Endometrial microvascular endothelial cells (primary cell): ENCODE data around the gene CDC34. TPM values are rescaled to one million over a fixed set of nuclear protein-coding genes. Genes with fewer than 3 reads are reported as not detected.

Experiments used
- in situ Hi-C: cut with HindIII; loops from 2 replicates; pipeline ENCODE4 v1.10.0; 2017; ENCODE audit warnings: low sequenced_read_pairs, low pct_unique_long_range_greater_than_20kb; ENCODE audit errors: inconsistent ontology term
- total RNA-seq: library from RNA; depleted of rRNA; stranded (reverse); fragments of >200 nt; gene quantifications from one replicate; pipeline ENCODE4 v1.2.3, GENCODE V29; 2015; ENCODE audit errors: inconsistent ontology term

Gene CDC34
- total RNA-seq, 1 donor from 2014 or later: 84.7 TPM

DNA sequence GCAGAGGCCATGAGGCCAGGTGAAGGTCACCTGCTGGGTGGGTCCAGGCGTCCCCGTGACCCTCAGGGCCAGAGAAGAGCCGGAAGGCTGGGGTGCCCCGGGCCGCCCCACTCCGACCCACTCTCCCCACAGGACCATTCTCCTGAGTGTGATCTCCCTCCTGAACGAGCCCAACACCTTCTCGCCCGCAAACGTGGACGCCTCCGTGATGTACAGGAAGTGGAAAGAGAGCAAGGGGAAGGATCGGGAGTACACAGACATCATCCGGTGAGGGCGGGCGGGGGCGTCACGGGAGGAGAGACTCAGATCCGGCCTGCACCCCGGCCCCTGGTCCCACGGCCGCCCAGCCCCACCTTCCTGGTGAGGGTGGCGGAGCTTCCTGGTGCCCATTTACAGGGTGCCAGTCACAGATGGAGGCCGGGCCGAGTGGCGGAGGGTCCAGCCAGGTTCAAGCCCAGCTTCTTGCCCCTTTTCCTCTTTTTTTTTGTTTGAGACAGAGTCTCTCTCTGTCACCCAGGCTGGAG lies 5.4 kb downstream of the CDC34 start:
- in situ Hi-C loops: no loop called here

DNA sequence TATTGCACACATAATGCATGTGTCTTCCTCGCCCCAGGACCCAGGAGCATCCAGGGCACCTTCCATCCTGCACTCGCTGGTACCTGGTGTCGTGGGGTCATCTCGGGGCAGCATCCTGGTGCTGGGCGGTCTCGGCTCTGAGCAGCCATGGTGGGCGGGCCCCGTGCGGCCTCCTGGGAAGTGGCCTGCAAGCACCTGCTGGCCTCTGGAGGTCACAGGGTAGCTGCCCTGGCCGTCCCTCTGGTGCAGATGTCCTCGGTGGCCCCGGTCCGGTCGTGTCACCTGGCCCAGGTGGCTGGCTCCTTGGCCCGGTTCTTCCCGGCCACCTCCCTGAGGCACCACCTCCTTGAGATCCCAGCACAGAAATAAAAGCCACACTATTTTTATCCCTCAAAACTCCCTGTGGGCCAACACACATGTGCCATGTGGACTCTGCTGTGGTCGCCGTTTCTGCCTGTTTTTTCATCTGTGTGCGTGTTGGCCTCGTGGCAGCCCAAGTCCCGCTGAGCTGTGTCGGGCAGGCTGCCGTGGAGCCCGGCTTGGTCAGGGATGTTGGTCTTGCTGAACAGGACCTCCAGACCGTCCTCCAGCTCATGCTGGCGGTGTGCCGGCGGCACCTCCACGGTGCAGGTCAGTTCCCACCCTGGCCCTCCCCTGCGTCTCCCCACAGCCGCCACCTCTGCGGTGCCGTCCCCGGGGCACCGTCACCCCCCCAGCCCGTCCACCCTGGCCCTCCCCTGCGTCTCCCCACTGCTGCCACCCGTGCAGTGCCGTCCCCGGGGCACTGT lies 7.3 kb downstream of the CDC34 start:
- in situ Hi-C loops: no loop called here

DNA sequence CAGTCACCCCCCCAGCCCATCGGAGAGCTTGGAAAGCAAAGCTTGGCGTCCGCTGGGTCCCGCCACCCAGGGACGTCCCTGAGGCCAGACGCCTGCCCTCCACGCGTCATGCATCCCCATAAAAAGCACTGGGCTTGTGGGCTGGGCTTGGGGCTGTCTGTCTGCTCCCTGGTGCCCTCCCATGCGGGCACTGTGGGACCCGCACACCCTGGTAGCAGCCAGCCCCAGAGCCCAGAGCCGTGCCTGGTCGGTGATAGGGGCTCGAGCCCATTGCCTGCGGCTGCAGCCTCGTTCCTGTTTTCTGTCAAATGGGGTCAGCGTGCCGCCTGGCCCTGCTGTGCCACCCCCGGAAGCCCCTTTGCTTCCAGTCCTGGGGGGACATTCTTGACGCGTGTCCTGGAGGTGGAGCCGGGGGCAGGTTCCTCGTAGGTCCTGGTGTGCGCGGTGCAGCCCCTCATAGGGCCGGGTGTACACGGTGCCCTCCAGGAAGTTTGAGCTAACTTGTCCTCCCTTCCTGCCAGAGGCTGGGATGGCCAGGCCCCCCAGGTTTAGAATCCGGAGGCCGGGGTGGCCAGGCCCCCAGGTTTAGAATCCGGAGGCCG lies 8.0 kb downstream of the CDC34 start:
- in situ Hi-C loops: no loop called here

DNA sequence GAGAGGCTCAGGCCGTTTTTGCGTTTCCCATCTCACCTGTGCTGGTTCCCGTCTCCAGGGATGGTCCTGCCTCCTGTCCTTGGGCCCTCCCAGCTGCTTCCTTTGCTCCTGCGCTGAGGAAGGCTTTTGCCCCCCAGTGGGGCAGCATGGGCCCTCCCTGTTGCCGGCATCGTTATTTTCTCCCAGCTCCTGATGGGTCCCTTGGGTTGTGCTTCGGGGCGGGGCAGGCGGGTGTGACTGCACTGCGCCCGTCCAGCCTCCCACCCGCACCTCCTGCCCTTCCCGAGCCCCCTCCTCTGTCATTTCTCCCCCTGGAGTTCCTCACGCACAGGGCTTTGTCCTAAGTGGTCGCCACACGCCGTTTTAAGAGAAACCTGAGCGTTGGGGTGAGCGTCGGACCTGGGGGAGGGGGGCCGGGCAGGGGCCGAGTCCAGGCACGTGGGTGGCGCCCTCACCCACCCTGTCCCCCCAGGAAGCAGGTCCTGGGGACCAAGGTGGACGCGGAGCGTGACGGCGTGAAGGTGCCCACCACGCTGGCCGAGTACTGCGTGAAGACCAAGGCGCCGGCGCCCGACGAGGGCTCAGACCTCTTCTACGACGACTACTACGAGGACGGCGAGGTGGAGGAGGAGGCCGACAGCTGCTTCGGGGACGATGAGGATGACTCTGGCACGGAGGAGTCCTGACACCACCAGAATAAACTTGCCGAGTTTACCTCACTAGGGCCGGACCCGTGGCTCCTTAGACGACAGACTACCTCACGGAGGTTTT lies 9.5 kb downstream of the CDC34 start:
- in situ Hi-C loops: no loop called here

DNA sequence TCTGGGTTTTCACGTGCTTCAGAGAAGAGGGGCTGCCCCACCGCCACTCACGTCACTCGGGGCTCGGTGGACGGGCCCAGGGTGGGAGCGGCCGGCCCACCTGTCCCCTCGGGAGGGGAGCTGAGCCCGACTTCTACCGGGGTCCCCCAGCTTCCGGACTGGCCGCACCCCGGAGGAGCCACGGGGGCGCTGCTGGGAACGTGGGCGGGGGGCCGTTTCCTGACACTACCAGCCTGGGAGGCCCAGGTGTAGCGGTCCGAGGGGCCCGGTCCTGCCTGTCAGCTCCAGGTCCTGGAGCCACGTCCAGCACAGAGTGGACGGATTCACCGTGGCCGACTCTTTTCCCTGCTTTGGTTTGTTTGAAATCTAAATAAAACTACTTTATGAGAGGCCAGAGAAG lies 10.1 kb downstream of the CDC34 start:
- in situ Hi-C loops: no loop called here

DNA sequence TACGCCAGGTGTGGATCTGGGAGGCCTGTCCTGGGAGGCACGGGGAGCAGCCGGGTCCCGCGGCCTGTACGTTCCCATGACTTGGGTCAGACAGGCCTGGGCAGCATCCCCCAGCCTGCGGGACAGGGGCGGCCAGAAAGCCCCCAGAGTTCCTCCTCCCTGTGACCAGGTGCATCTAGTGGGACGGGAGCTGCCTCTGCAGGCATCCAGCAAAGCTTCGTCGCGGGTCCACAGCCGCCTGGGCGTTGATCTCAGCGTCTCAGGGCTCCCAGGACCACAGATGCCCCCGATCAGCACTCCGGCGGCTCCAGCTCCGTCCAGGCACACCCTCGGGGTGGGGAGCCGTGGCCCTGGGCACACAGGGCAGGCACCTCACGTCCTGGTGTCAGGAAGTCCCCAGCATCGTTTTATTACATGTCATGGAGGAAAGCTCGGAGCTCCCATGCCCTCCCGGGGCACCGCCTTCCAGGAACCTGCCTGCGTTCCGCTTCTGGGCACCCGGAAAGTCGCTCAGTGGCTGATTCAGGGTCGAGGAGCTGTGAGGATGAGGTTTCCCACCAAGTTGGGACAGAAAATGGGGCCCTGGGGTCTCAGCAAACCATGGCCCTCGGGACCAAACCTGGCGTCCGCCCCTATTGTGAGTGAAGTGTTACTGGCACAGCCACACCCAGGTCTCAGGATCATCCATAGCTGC lies 10.8 kb downstream of the CDC34 start:
- in situ Hi-C loops: no loop called here

DNA sequence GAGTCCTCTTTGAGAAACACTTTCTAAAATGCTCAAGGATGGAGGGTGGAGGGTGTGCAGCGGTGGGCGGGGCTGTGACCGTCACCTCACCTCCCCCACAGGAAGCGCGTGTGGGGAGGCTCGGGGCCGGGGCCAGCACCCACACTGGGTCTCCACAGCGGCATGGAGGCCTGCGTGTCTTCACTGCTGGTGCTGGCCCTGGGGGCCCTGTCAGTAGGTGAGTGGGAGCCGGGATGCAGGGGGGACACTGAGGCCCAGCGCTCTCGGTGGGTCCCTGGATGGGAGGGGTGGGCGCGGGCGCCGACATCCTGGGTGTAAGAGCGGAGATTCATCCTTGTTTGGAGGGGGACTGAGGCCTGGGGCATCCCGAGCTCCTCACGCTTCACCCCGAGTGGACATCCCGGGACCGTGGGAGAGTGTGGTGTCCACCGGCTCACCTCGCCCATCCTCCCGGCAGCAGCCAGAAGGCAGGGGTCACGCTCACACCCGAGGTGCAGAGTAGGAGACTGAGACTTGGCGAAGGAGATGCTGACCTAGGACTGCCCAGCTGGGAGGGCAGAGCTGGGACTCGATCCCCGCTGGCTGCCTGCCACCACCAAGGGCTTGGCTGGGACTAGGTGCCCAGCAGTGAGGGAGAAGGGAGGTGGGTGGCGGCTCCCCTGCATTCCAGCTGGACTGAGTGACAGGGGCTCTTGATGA lies 12.5 kb downstream of the CDC34 start, which contains the start of gene GZMM:
TSS of gene GZMM (plus strand) at position 144 of the 699 bp plus-strand sequence. CDS start at position 163, 19 bp downstream.
- in situ Hi-C loops: no loop called here

DNA sequence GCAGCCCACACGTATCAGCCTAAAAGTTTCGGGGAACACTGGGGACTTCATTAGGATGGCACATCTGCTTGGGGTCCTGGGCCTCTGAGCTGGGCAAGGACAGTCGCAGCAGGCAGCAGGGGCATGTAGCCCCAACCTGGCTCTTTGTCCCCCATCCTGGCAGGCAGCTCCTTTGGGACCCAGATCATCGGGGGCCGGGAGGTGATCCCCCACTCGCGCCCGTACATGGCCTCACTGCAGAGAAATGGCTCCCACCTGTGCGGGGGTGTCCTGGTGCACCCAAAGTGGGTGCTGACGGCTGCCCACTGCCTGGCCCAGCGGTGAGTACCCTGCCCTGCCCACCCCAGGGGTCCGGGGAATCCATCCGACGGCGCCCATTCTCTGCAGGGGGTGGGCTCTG lies 15.6 kb downstream of the CDC34 start:
- in situ Hi-C loops: no loop called here

DNA sequence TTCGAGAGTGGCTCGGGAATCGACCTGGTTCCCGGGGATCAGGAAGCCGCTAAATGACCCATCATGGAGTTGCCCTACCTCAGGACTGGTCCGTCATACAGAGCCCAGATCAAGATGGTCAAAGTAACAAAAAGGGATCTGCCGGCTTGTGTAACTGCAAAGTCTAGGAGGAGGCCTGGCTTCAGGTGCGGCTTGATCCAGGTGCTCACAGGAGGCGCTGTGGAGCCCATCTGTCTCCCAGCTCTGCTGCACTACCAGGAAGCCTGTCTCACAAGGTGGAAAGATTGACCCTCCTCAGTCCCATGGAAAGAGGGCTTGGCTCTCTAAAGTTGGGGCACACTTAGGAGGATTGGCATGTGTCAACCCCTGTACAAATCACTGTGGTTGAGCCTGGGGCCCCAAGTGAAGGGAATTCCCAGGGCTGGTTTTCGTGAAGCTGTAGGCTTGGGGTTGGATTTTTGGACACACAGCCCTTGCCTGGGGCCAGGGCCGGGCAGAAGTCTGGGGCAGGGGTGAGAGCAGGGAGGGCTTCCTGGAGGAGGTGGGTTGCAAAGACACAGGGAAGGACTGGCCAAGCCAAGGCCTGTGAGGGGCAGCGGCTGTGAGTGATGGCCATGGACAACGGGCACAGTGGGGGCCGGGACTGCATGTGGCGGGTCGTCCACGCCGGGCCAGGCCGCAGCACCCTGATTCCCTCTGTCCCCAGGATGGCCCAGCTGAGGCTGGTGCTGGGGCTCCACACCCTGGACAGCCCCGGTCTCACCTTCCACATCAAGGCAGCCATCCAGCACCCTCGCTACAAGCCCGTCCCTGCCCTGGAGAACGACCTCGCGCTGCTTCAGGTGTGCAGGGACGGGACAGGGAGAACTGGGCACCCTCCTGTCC lies 16.5 kb downstream of the CDC34 start:
- in situ Hi-C loops: no loop called here

DNA sequence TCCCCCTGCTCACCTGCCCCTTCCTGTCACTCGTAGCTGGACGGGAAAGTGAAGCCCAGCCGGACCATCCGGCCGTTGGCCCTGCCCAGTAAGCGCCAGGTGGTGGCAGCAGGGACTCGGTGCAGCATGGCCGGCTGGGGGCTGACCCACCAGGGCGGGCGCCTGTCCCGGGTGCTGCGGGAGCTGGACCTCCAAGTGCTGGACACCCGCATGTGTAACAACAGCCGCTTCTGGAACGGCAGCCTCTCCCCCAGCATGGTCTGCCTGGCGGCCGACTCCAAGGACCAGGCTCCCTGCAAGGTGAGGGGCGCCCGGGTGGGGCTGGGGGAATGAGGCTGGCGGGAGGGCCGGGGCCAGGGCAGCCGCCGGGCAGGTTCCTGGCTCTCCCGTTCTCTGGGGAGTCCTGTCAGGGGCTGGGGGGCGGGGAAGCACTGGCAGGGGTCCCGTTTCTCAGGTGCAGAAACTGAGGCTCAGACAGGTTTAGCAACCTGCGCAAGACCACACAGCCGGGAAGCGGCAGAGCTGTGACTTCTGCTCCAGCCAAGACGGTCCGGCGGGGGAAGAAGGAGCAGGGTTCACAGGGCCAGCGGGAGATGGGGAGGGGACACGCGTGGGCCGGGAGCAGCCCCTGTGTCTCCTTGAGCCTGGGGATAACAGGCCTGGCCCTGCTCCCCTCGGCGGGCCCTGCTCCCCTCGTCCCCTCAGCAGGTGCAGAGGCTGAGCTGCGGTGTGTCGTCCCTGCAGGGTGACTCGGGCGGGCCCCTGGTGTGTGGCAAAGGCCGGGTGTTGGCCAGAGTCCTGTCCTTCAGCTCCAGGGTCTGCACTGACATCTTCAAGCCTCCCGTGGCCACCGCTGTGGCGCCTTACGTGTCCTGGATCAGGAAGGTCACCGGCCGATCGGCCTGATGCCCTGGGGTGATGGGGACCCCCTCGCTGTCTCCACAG lies 17.6 kb downstream of the CDC34 start:
- in situ Hi-C loops: no loop called here

DNA sequence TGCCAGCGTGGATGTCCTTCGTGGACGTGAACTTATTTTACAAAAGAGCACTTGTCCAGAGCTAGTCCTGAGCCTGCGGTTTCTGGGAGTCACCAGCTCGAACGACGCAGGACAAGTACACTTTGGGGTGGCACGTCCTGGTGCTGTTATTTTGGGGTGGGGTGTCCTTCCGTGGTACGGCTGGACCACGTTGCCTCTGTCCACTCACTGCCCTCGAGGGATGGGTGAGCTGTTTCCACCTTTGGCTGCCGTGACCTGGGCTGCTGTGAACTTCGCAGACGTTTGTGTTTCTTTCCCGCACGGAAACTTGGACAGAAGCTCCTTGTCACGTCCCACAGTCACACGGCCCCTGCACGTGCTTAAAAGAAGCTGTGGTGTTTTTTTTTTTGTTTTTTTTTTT lies 23.3 kb downstream of the CDC34 start:
- in situ Hi-C loops: no loop called here

DNA sequence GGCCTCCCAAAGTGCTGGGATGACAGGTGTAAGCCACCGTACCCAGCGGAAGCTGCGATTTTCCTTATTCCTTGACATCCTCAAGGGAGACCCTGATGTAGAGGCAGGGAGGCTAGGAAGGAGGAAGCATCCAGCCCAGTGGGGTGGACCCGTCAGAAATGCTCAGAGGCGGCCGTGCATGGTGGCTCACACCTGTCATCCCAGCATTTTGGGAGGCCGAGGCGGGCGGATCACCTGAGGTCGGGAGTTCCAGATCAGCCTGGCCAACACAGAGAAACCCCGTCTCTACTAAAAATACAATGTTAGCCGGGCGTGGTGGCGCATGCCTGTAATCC lies 23.9 kb downstream of the CDC34 start:
- in situ Hi-C loops: no loop called here

DNA sequence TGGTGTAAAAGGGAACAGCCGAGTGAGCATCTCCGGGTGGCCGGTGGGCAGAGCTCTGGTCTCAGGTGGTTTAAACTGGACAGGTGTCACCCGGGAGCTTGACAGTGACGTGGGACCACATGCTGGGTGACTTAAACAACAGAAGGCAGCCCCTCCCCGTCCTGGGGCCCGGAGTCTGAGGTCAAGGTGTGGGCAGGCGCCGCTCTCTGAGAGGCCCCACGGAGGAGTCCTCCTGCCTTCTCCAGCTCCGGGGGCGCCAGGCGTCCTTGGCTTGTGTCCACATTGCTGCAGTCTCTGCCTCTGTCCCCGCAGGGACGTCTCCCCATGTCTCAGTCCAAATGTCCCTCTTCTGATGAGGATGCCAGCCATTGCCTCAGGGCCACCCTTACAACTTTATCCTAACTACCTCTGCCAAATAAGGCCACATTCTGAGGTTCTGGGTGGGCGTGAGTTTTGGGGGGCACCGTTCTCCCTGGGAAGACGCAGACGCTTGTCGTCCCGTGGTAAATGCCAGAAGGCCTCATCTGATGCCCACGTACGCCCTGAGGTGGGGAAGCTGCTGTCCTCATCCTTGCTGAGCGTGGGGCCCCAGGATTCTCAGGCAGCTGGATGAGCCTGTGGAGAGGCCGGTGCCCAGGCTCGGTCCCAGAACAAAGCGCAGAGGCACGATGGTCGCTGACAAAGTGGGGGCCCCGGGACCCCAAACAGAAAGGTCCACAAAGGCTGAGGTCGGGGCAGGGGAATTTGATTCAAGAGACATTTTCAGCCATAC lies 25.2 kb downstream of the CDC34 start:
- in situ Hi-C loops: no loop called here

DNA sequence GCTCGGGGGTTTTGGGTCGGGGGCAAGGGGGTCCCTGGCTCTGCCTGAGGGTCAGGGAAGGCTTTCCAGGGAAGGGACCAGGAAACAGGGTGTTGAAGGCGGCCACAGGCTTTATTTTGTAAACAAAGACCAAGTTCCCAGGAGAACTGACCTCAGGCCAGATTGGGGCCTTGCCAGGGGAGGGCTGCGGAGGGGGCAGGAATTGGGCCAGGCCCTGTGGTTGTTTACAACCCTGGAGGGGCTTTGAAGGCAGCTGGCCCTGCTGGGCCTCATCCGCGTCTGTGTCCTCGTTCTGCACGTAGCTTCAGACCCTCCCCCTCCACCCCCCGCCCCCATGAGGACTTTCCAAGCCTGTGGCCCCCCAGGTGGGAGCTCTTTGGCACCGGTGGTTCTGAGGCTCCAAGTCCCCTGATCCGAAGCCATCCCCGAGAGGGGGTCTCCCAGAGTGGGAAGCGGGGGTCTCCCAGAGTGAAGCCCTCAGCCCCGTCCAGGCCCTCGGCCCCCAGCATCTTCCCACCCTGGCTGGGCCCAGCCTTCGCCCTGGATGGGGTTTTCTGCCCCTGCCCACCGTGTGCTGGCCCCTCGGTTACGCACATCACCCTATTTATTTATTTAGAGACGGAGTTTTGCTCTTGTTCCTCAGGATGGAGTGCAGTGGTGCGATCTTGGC lies 27.3 kb downstream of the CDC34 start:
- in situ Hi-C loops: no loop called here

DNA sequence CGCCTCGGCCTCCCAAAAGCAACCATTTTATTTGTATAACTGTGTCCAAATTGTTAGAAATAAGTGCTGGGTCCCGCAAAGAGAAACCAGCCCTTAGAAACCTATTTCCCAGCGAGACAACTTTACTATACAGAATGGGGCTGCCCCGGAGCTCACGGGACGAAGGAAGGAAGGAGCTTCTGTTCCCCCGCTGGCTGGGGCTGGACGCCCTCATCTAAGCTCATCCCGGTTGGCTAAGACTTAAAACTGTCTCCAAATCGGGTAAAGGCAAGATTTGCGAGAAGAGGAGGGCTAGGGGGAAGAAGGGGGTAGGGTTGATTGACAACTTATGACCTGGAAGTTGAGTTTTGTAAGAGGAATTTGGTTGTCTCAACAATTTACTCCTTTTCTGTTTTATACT lies 28.6 kb downstream of the CDC34 start:
- in situ Hi-C loops: no loop called here

DNA sequence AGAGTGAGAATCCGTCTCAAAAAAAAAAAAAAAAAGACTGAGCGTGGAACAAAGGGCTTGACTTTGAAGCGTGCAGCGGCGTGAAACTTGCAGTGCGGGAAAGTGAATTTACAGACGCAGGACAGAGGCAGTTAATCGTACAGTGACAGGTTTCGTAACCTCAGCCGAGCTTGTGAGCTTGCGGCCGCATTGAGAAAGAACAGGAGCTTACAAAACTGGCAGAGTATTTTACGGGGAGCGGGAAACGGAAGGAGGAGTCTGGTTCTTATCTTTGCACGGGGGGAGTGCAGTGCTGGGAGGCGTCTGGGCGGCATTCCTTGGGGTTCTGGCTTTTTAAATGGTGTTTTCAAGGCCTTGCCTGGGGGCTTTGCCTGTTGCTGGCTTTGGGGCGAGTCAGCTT lies 34.8 kb downstream of the CDC34 start:
- in situ Hi-C loops: no loop called here
